ENCODE results near the gene BAG2.

Gene BAG2

GRCh38 chr6:57177545-57178265 is 5.6 kb downstream of the BAG2 start:
- no peak for DNase-seq

DNA sequence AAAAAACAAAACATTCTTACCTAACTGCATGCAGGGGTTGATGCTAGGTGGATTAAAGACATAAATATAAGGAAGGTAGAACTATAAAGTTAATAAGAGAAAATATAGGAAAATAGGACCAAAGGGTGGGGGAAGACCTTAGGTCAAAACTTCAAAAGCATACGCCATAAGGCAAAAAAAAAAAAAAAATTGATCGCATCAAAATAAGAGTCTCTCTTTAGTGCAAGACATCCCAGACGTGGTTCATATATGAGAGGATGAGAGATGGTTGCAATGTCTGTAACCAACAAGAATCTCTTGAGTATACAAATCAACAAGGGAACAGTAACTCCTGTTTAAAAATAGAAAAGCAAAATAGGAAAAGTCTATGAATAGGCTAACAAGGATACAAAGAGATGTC is 8.5 kb downstream of the BAG2 start:
- DNase-seq: no peak

DNA sequence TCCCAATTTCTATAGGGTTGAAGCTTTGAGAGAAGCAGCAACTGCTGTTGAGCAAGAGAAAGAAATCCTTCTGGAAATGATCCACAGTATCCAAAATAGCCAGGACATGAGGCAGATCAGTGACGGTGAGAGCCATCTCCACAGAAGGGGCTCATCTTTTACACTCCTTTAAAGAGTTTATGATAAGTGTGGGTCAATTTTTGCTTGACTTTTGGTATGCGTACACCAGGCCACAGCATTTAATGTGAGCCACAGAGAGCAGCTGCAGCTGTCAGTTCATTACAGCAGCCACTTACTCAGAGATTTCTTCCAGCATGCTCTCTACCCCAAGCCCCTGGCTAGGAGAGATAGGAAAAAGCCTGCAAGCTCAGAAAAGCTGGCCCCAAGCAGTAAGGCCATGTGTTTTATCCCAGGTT is 9.9 kb downstream of the BAG2 start:
- no peak for DNase-seq

- DNase-seq: no peak
Observed at GRCh38 chr6:57183336-57183735, 11.2 kb downstream of the BAG2 start.

DNA sequence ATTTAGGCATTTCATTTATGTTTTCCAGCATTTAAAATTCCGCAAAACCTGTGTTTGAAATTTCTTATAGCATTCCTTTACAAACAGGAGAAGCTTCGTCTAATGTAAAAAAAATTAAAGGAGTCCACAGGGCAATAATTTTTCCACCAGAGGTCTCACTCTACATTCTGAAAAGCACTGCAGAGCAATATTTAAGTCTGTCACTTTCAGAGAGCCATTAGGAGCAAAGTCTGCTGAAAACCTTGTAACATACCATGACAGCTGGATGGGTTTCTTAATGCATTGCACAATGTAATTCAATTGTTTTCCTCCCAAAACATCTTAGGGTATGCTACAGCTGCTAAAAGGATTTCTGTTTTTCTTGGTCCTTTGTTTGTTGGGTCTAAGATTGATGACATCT is 18.0 kb downstream of the BAG2 start:
- peak; percentile 28 for DNase-seq

GRCh38 chr6:57193177-57193576 is 21.1 kb downstream of the BAG2 start:
- DNase-seq: no peak

DNA sequence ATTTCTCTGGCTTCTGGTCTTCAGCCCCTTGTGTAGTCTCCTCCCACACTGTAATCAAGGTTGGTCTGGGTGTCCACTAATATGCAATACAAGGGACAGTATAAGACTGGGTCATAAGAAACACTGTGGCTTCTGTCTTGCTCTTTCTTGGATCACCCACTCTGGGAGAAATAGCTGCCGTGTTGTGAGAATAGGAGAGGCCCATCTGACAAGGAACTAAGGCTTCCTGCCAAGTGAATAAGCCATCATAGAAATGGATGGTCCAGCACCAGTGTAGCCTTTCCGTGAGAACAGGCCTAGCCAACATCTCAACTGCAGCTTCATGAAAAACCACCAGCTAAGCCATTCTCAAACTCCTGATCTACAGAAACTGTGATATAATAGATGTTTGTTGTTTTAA is 23.3 kb downstream of the BAG2 start:
- no peak for DNase-seq

- no peak for DNase-seq
Observed at GRCh38 chr6:57198926-57199636, 27.0 kb downstream of the BAG2 start.

- no peak for DNase-seq
Observed at GRCh38 chr6:57201718-57202117, 29.6 kb downstream of the BAG2 start.

DNA sequence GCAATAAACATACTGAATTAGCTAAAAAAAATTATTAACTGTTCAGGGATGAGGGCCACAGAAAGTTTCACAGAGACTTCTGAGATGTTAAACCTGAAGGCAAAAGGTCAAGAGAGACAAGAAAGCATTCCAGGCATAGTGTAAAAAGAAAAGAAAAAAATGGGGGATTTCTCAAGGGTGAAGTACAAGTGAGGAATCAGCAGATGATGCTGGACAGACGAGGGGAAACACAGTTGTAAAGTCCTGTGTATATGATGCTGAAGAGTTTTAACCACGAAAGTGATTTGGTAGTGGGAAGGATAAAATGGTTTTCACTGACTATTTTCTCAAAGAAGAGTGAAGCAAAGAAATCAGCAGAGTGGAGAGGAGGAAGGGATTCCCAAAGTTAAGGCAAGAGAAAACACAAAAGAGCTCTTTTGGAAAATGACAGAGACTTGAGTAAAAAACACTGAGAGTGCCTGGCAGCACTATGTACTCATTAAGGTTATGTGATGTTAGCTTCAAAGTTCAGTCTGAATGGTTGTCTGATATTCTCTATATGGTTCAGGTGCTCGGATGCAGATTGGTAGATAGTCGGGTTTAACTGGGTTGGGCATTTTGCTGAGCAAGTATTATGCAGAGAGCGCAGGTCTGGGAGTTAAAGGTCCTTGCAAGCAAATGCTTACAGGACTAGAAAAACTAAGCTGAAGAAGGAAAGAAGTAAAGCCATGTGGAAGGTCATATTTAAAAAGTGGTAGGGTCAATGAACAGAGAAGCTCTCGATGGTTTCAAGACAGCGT is 33.6 kb downstream of the BAG2 start:
- no peak for DNase-seq

DNA sequence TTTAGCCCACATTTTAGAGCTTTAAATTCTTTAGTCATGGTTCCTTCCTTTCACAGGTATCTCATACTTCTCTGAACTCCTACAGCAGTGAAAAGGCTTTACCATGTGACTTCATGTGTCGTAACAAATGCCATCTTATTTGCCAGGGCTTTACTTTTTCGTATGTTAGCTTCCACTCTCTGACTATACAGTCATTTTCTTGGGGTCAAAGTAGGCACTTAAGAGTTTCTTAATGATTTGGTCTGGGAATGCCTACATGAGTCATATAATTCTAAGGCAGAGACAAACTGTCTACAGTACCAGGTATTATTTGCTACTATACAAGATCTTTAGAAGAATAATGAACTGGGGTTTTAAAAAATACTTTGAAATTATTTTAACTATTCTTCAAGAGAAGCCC is 35.0 kb downstream of the BAG2 start:
- no peak for DNase-seq

- no peak for DNase-seq
Observed at GRCh38 chr6:57207872-57208271, 35.7 kb downstream of the BAG2 start.

GRCh38 chr6:57209030-57209429 is 36.9 kb downstream of the BAG2 start:
- no peak for DNase-seq

- no peak for DNase-seq
Observed at GRCh38 chr6:57210060-57210459, 37.9 kb downstream of the BAG2 start.

- DNase-seq: no peak
Observed at GRCh38 chr6:57215260-57215659, 43.1 kb downstream of the BAG2 start.

GRCh38 chr6:57216235-57217101 is 44.3 kb downstream of the BAG2 start:
- DNase-seq: peak; percentile 21 to 28

DNA sequence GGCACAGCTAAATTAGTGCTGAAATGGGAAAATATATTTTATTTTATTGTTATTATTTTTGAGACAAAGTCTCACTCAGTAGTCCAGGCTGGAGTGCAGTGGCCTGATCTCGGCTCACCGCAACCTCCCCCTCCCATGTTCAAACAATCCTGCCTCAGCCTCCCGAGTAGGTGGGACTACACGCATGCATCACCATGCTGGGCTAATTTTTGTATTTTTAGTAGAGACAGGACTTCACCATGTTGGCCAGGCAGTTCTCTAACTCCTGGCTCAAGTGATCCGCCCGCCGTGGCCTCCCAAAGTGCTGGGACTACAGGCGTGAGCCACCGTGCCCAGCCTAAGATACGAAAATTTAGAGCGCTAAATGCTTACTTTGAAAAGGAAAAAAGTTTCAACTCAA is 45.1 kb downstream of the BAG2 start:
- no peak for DNase-seq

DNA sequence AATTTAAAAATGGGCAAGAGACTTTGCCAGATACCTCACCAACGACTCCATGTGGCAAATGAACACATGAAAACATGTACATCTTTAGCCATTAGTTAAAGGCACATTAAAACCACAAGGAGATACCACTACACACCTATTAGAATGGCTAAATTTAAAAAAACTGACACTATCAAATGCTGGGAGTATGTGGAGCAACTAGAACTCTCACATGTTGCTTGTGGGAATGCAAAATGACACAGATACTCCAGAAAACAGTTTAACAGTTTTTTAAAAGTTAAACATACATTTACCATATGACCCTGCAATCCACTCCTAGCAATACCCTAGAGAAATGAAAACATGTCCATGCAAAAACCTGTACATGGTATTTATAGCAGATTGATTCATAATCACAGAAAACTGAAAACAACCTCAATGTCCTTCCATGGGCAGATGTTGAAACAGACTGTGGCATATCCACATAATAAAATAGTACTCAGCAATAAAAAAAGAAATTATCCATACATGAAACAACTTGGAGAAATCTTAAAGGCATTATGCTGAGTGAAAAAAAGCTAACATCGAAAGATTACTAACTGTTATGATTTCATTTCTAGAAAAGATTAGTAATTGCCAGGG is 48.1 kb downstream of the BAG2 start:
- DNase-seq: no peak

DNA sequence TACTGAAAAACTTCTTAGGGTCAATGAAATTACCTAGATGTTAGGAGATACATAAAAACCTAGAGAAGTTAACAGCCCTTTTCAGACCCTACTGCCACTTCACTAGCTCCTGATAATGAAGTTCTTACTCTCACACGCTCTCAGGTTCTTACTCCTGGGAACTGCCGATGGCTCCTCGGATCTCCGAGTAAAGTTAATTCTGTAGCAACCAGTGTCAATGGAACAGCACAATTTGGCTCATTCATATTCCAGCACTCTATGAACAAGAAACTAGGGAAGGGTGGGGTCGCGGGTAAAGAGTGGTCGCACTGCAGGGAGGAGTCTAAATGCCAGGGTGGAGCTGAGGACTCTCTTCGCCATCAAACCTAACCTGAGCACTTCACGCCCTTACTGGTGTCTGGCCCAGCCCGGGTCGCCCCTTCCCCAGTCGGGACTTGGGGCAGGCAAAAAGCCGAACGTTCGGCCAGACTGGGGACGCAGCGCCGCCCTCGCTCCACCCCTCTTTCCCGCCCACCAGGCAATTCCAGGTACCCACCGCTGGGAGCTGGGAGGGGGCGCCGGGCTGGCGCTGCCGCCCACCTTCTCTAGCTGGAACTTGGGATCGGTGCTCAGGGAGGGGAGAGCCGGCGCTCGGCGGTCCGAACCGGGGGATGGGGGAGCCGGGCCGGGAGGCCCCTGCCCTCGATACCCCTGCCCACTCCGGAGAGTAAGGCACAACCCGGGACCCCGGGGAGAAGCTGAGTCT is 49.2 kb downstream of the BAG2 start:
- DNase-seq: peak; percentile 42 to 44

- peak; percentile 72 to 80 for DNase-seq
Observed at GRCh38 chr6:57221936-57222742, 50.0 kb downstream of the BAG2 start, which contains the start of gene RAB23. RAB23 (minus strand) TSS chr6:57222307; CDS start chr6:57210380, 11,927 bp downstream.

- peak in 1 of 2 experiments; percentile 27 for DNase-seq
Observed at GRCh38 chr6:57222743-57223077, 50.6 kb downstream of the BAG2 start.
